ENCODE data around the gene SPAG17.
"Not testable (repeated sequence)": the region's sequence is repeated elsewhere in the genome, so short reads cannot be mapped to it uniquely, and the experiment has no call there.

SPAG17 gene

DNA sequence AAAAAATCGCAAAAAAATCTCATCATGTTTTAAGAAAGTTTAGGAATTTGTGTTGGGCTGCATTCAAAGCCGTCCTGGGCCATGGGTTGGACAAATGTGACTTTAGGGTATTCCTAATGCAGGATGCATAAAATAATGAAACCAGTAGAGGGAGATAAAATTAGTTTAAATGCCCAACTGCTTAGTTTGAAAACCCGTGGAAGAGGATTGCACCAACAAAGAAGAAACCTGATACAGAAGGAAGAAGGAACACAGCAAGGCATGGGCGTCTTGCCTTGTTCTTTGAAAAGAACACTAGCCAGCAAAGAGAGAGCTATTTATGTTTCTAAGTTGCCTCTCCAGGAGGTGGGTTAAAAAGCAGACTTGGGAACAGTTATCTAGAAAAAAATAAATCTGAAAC is 217.6 kb downstream of the SPAG17 start:
- no peak for DNase-seq

DNA sequence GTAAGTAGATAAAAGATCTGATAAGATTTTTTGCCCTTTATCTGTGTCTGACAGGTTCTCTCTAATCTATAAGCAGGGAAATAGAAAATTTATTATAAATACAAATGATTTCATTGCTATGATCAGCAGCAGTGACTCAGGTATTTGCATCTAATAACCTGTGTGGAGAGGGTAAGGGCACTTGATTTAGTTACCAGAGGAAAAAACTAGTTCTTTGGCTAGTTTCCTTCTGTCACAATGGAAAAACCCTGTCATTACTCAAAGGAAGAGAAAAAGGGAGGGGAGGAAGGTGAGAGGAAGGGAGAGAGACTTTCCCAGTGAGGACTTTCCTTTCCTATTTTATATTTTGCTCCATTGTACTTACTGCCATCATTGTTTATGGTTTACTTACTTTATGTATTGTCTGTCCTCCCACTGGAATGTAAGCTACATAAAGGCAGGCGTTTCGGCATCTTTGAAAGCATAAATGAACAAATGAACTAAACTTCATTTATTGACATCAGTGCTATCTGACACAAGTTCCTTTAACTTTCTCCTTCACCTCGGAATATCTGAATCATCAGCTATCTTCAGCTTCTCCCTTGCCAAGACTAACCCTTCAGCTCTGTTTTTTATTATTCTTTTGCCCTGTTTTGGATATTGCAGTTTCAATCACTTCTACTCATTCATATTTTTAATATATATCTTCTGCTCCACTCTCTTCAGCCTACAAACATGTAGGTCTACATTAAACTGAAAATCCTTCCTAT is 220.6 kb downstream of the SPAG17 start:
- DNase-seq: no peak

DNA sequence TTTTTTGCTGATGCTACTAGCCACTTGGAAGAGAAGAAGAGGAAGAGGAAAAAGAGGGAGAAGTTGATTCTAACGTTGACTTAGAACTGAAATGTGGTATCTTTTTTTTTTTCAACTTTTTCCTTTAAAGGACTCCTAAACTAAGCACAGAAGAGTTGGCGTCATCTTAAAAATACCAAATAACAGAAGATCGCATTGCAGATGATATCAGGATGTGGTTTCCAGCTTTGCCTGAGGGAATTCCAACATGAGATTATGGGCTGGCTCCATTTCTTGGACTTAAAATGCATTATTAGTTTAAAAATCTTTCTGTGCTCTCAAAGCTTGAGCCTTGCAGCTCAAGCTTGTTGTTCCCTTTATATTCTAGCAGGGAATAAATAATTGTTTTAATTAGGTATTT is 225.7 kb downstream of the SPAG17 start:
- DNase-seq: no peak

DNA sequence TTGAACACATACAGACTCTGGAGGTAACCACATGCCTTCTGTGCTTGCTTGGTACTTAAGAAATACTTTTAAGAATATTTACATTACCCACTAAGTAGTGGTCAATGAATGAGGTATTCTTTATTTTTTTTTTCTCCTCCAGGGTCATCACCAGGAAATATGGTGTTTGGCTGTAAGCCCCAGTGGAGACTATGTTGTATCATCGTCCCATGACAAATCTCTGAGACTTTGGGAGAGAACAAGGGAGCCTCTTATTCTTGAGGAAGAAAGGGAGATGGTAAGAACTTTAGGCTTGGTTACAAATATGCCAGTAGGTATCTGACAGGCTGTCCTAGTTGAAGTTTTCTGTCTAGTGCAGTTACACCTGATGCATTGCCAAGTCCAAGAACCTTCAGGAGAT is 232.6 kb downstream of the SPAG17 start:
- no peak for DNase-seq

DNA sequence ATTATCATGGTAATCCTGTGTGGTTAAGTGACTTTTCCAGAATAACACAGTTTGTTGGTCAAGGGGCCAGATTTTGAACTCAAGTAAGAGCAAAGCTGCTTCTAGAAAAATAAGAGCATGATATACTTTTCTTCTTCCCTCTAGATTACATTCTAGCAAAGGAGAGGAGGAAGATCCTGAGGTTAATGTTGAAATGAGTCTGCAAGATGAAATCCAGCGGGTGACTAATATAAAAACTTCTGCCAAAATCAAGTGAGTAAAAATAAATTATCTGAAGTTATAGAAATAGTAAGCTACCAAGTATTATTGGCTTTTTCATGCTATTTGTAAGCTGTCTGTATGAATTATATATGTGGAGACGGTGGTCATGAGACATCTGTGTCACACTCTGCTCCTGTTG is 242.7 kb downstream of the SPAG17 start:
- DNase-seq: no peak

DNA sequence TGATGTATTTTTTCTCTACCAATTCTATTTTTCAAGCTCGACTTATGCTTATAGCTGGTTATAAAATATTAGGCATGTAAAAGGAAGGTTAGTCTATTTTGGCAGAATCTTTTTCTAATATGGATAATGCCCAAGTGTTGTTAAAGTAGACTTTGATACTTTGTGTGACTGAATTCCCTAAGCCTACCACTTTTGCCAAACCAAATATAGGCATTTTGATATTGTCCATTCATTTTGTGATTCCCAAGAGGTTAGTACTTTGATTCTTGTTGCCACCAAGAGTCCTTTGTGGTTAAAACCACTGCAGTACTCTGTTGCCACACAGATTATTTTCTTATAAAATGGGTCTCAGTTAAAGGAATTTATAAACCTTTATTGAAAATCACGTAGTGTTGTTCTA is 251.3 kb downstream of the SPAG17 start:
- no peak for DNase-seq

DNA sequence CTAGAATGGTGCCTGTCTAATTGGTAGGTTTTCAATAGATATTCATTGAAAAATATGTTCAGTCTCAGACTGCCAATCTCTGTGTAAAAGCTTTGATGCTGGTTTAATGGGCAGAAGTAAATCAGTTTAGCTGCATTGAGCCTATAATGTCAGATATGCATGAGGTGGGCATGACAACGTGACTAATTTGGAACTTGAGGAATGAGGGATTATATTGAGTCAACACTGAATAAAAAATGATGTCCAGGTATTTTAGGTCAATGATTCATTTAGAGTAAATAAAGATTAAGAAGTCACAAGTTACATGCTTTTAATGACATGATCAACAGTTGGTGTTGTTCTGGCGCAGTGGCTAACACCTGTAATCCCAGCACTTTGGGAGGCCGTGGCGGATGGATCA is 252.5 kb downstream of the SPAG17 start:
- no peak for DNase-seq

DNA sequence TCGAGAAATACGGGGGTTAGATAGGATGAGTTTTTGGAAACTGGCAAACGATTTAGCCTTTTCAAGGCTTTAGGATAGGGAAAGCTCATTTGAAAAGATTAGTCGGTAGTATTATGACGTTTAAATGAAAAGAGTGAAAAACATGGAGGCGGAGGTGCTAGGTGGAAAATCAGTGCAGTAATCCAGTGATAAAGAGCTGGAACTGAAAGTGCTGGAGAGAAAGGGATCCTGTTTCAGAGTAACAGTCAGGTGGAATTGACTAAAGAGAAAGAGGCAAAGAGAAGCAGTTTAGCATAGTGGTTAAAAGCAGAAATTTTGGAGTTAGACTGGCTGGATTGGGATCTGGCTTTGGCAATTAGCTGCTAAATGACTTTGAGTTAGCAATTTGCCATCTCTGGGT is 254.5 kb downstream of the SPAG17 start:
- no peak for DNase-seq

DNA sequence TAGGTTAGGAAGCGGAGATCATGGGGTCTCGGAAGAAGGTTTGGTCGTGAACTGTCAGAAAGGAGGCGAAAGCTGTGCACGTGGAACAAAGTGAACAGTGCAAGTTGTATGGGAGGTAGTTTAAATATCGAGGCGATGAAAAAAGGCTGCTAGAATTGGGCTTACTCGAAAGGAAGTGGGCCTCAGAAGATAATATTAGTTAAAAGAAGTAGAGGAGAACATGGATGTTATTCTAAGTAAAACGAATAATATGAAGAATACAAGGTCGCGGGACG is 254.9 kb downstream of the SPAG17 start:
- no peak for DNase-seq

DNA sequence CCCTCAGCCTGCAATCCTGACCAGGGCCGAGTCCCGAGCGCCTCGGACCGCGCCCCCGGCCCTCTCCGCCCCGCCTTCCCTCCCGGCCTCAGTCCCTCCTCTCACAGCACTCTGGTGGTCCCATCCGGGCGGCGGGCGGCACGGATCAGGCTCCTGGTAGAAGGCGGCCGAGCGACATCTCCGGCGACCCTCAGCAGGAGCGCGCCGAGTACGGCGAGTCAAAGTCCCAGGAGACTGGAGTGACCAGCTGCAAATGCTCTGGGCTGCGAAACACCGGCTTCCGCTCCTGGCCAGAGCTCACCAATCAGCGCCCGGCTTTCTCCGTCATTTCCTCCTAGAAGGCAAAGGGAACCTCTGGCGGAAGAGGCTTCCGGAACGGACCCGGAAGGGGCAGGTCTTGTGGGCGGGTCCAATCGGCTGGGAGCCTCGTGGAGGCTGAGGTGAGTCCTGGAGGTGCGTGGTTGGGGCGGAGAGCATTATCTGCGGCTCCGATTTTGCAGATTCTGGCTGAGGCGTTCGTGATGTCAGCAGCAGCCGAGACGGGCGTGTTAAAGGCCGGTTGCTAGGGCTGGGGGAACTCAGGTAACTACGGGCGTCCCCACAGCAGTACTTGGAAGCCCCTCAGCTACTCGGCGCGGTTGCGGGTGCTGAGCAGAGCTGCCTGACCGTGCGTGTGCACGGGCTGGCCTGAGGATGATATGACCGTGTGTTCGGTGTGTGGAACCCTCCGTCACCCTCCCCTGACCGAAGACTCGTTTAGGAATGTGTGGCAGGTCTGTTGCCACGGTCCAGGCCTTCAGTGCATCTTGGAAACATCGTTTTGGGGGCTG is 255.5 kb downstream of the SPAG17 start, which contains the start of the genes GDAP2 and WDR3:
TSS of gene GDAP2 (minus strand) at position 279 of the 830 bp plus-strand sequence. CDS start 9,264 bp downstream, outside the sequence.
TSS of gene WDR3 (plus strand) at position 397 of the 830 bp plus-strand sequence. CDS start 3,581 bp downstream, outside the sequence.
- peak; percentile 97 for DNase-seq

DNA sequence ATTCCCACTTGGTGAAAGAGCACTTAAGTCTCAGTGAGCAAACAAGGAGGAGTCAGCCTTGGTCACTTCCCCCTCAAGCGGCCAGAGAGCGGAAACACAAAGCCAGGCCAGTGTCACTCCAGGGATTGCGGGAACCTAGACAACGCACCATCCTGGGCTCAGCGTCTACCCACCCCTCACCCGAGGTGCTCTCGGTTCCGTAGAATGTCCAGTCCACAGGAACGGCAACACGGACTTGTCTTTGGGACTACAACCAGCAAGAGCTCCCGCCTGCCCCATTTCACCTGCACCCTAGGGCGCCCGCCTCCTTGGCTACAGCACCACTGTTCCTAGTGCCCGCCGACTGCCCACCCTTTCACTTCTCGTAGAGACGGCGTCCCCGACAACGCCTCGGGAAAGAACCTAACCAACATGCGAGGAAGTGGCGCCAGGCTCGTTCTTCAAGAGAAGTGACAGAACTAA is 256.1 kb downstream of the SPAG17 start:
- peak; percentile 45 for DNase-seq

DNA sequence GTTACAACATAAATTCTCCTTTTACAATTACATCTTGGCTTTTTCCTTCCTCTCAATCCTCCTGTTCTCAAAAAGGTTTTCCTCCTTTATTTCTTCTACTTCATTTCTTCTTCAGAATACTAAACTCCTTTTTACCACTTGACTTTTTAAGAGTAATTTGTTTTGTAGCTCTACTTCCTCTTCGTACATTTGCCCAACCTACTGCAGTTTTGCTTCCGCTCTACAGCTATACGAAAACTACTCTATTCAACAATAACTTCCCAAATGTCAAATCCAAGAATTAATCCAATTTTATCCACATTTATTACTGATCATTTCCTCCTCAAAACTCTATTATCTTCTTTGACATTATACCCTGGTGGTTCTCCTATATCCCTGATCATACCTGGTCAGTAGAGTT is 259.0 kb downstream of the SPAG17 start:
- no peak for DNase-seq

DNA sequence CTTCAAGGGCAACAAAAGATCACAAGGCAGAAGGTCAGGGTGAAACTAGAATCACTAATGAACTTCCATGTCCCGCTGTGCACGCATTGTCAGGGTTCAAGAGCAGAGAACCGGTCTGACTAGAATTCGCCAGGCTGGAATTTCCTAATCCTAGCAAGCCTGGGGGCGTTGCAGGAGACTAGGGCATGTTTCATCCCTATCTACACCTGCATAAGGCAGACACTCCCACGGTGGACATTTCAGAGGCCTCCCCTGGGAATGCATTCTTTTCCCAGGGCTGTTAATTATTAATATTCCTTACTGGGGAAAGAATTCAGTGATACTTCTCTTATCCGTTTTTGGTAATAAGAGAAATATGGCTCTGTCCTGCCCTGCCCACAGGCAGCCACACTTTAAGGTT is 262.3 kb downstream of the SPAG17 start:
- not testable (repeated sequence) for DNase-seq

DNA sequence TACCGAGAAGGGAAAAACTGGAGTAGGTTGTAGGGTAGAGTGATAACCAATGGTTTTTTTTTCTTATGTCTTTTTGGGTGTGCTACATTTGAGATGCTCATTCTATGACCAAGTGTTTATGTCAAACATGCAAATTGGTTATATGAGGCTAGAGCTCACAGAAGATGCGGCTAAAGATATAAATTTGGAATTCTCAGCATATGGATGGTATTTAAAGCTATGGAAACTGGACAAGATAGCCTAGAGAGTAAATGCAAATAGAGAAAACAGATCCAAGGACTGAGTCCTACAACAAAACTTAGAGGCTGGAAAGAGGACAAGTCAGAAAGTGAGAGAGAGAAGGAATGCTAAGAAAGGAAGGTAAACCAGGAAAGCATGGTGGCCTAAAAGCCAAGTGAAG is 263.0 kb downstream of the SPAG17 start:
- DNase-seq: no peak

DNA sequence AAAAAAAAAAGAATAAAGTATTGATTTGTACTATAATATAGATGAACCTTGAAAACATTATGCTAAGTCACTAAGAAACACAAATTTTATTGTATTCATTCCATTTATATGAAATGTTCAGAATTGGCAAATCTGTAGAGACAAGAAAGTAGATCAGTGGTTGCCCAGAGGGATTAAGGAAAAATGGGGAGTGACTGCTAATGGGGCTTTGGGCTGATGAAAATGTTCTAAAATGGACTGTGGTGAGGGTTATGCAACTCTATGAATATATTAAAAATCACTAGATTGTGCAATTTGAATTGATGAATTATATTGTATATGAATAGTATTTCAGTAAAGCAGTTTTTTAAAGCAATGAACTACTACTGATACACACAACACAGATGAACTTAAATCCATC is 265.7 kb downstream of the SPAG17 start:
- DNase-seq: no peak

DNA sequence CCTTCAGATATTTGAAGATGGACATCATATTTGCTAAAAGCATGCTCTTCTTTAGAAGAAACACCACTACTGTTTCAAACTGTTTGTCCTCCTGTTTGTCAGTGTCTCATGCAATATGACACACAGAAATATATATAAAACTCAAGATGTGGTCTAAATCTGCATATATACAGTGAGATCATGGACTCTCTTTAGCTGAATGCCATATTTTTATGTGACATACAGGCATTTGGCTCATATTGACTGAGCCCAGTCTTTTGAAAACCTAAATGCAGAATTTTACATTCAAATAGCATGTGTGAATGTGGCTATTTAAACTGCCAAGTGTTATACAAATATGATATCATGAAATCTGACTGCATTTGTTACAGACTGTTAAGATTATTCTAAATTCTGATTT is 274.0 kb downstream of the SPAG17 start:
- no peak for DNase-seq

DNA sequence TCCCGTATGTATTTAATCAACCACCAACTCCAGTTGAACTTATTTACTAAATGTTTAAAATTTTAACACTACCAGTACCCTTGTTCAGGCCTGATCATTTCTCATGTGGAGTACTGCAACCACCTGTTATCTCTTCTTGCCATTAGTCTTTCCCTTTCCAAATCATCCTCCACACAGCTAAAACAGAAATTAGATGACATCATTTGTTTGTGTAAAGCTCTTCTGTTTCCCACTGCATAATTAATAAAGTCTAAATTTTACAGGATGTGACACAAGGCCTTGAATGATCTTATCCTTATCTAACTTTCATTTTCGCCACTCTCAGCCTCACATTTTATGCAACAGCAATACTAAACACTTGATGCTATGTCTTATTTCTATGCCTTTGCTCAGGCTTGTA is 280.0 kb downstream of the SPAG17 start:
- DNase-seq: no peak

DNA sequence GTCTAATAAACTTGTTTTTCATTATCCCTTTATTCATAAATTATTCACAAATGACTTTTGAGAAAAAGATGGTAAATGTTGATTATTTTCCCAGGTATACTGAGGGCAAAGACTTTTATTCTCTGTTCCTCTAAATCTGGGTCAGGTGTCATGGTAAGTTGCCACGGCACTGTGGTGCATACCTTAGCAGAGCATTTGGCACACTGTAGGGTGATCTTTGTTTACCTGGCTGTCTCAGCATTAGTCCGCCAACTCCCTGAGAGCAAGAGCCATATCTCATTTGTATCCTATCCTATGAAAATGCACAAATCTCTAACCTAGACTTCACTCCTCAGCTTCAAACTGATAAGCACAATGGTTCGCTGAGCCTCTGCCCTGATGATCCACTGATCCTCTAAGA is 280.5 kb downstream of the SPAG17 start:
- DNase-seq: no peak

Data from activated CD4-positive, alpha-beta T cell treated with anti-CD3 and anti-CD28 coated beads for 48 hours (primary cell).